H9 (cell line): ENCODE results near the gene NADK. TPM values are rescaled to one million over a fixed set of nuclear protein-coding genes. Genes with fewer than 3 reads are reported as not detected.
A peak's percentile ranks its signal among the peaks of the same experiment; 100 is the strongest.

ENCODE experiments used
- DNase-seq: peaks from one replicate; pipeline ENCODE4 v3.0.0-alpha.2; 2017
- H2AFZ ChIP-seq: one replicate; pipeline ENCODE4 v1.6.1; 2013; ENCODE audit warnings: mild to moderate bottlenecking, low read length, control low read depth, moderate library complexity
- H2AK5ac ChIP-seq: 2 replicates; pipeline ENCODE4 v1.6.1; 2013; ENCODE audit warnings: low read length, control low read depth, mixed read lengths; ENCODE audit not compliant: insufficient read length
- H2BK120ac ChIP-seq: one replicate; pipeline ENCODE4 v1.6.1; 2013; ENCODE audit warnings: low read depth, mild to moderate bottlenecking, low read length, control low read depth, inconsistent platforms; ENCODE audit not compliant: poor library complexity, severe bottlenecking
- H2BK12ac ChIP-seq: 2 replicates; pipeline ENCODE4 v1.6.1; 2013; ENCODE audit warnings: low read length, control low read depth, mixed read lengths, low read depth; ENCODE audit not compliant: insufficient read length
- H2BK15ac ChIP-seq: 2 replicates; pipeline ENCODE4 v1.6.1; 2013; ENCODE audit warnings: low read depth, low read length, control low read depth
- H2BK20ac ChIP-seq: one replicate; pipeline ENCODE4 v1.6.1; 2013; ENCODE audit warnings: low read depth, mild to moderate bottlenecking, low read length, control low read depth, inconsistent platforms; ENCODE audit not compliant: poor library complexity, severe bottlenecking
- H2BK5ac ChIP-seq: 2 replicates; pipeline ENCODE4 v1.6.1; 2013; ENCODE audit warnings: low read length, control low read depth, mixed read lengths; ENCODE audit not compliant: insufficient read length
- H3K14ac ChIP-seq: 2 replicates; pipeline ENCODE4 v1.6.1; 2013; ENCODE audit warnings: low read length, control low read depth; ENCODE audit not compliant: insufficient read depth
- H3K18ac ChIP-seq: 2 replicates; pipeline ENCODE4 v1.6.1; 2013; ENCODE audit warnings: low read depth, mild to moderate bottlenecking, mixed read lengths, low read length, control low read depth; ENCODE audit not compliant: insufficient read length
- H3K23ac ChIP-seq: 2 replicates; pipeline ENCODE4 v1.6.1; 2013; ENCODE audit warnings: low read length, control low read depth, mixed read lengths, low read depth; ENCODE audit not compliant: insufficient read length
- H3K23me2 ChIP-seq: 2 replicates; pipeline ENCODE4 v1.6.1; 2013; ENCODE audit warnings: low read depth, mild to moderate bottlenecking, mixed read lengths, low read length, control low read depth; ENCODE audit not compliant: insufficient read length, poor library complexity, severe bottlenecking
- H3K27ac ChIP-seq: 2 replicates; pipeline ENCODE4 v1.5.1; 2013; ENCODE audit warnings: low read length, control low read depth, mixed read lengths, low read depth; ENCODE audit not compliant: insufficient read length
- H3K27me3 ChIP-seq: 2 replicates; pipeline ENCODE4 v1.6.1; 2013; ENCODE audit warnings: low read length, control low read depth, inconsistent platforms; ENCODE audit not compliant: insufficient read depth
- H3K4ac ChIP-seq: 2 replicates; pipeline ENCODE4 v1.6.1; 2013; ENCODE audit warnings: low read depth, mild to moderate bottlenecking, control low read depth, inconsistent platforms, low read length, moderate library complexity
- H3K4me1 ChIP-seq: 2 replicates; pipeline ENCODE4 v1.6.1; 2013; ENCODE audit warnings: low read length, control low read depth, inconsistent platforms; ENCODE audit not compliant: insufficient read depth
- H3K4me2 ChIP-seq: 2 replicates; pipeline ENCODE4 v1.6.1; 2013; ENCODE audit warnings: low read length, control low read depth, mixed read lengths; ENCODE audit not compliant: insufficient read length, insufficient read depth
- H3K56ac ChIP-seq: 2 replicates; pipeline ENCODE4 v1.6.1; 2013; ENCODE audit warnings: low read depth, mild to moderate bottlenecking, mixed read lengths, low read length, control low read depth; ENCODE audit not compliant: insufficient read length
- H3K79me1 ChIP-seq: 2 replicates; pipeline ENCODE4 v1.6.1; 2013; ENCODE audit warnings: low read depth, mild to moderate bottlenecking, moderate library complexity, low read length, control low read depth, inconsistent platforms; ENCODE audit not compliant: insufficient read depth, poor library complexity, severe bottlenecking
- H3K79me2 ChIP-seq: 2 replicates; pipeline ENCODE4 v1.6.1; 2013; ENCODE audit warnings: low read length, control low read depth, inconsistent platforms; ENCODE audit not compliant: insufficient read depth
- H3K9ac ChIP-seq: 2 replicates; pipeline ENCODE4 v1.6.1; 2013; ENCODE audit warnings: low read length, control low read depth, mixed read lengths; ENCODE audit not compliant: insufficient read length; ENCODE audit errors: extremely low read depth
- H3K9me3 ChIP-seq: one replicate; pipeline ENCODE4 v1.6.1; 2013; ENCODE audit warnings: low read depth, low read length, inconsistent platforms; ENCODE audit not compliant: control insufficient read depth
- H3T11ph ChIP-seq: one replicate; pipeline ENCODE4 v1.6.1; 2013; ENCODE audit warnings: mild to moderate bottlenecking, low read length, control low read depth, inconsistent platforms
- H4K20me1 ChIP-seq: one replicate; pipeline ENCODE4 v1.6.1; 2013; ENCODE audit not compliant: control insufficient read depth, insufficient read length, insufficient read depth
- H4K5ac ChIP-seq: 2 replicates; pipeline ENCODE4 v1.6.1; 2013; ENCODE audit warnings: low read depth, mild to moderate bottlenecking, mixed read lengths, low read length, control low read depth; ENCODE audit not compliant: insufficient read length
- H4K8ac ChIP-seq: replicated peaks from 2 replicates; pipeline ENCODE4 v1.6.1; 2013; ENCODE audit warnings: low read length, control low read depth, mixed read lengths, low read depth; ENCODE audit not compliant: insufficient read length
- H4K91ac ChIP-seq: 2 replicates; pipeline ENCODE4 v1.6.1; 2013; ENCODE audit warnings: low read depth, mild to moderate bottlenecking, moderate library complexity, mixed read lengths, low read length, control low read depth; ENCODE audit not compliant: insufficient read length
- H3K27ac Mint-ChIP-seq, 3 experiments: 2 replicates in 2 of 3; 3 replicates in 1 of 3; pipeline ENCODE4 v1.8.0; 2020 to 2021; ENCODE audit warnings: mixed read lengths in 3 of 3, mild to moderate bottlenecking in 1 of 3, moderate library complexity in 1 of 3
- H3K27me3 Mint-ChIP-seq: 2 replicates; pipeline ENCODE4 v1.8.0; 2021; ENCODE audit warnings: low read depth, mild to moderate bottlenecking, moderate library complexity, mixed read lengths
- H3K36me3 Mint-ChIP-seq, 3 experiments: 2 replicates in 2 of 3; 3 replicates in 1 of 3; pipeline ENCODE4 v1.8.0; 2020 to 2021; ENCODE audit warnings: low read depth in 3 of 3, mixed read lengths in 3 of 3; ENCODE audit not compliant: insufficient read depth in 1 of 3
- H3K4me1 Mint-ChIP-seq, 2 experiments: 2 replicates each; pipeline ENCODE4 v1.8.0; 2020; ENCODE audit warnings: mixed read lengths in 2 of 2
- H3K4me3 Mint-ChIP-seq, 2 experiments: 2 replicates in 1 of 2; 3 replicates in 1 of 2; pipeline ENCODE4 v1.8.0; 2020 to 2021; ENCODE audit warnings: mild to moderate bottlenecking in 2 of 2, mixed read lengths in 2 of 2, moderate library complexity in 1 of 2
- H3K9me3 Mint-ChIP-seq, 2 experiments: 2 replicates in 1 of 2; 3 replicates in 1 of 2; pipeline ENCODE4 v1.8.0; 2020; ENCODE audit warnings: mild to moderate bottlenecking in 2 of 2, mixed read lengths in 2 of 2, moderate library complexity in 1 of 2
- WGBS: extraction: QIAGEN DNeasy Blood & Tissue Kit; methylation state at CpG from one replicate; pipeline ENCODE4 v1.1.7; 2013; ENCODE audit warnings: missing lambda C conversion rate, low lambda C conversion rate, mixed read lengths; ENCODE audit not compliant: insufficient read length; ENCODE audit errors: extremely low coverage; 5-methylcytosine and 5-hydroxymethylcytosine counted together
- total RNA-seq: library from RNA; stranded (reverse); gene quantifications from 2 replicates; pipeline ENCODE4 v1.2.1, GENCODE V29; 2021
- TF ChIP-seq, protein P1 (sequence below): fragments of 200-600 bp; sonication (generic); conservative IDR thresholded peaks from 3 replicates; pipeline ENCODE4 v1.8.0; 2021; ENCODE audit warnings: antibody characterized with exemption, mild to moderate bottlenecking

NADK gene
- total RNA-seq, 1 experiment from 2014 or later: 105 TPM

GRCh38 chr1:1752636-1753606 lies 25.3 kb downstream of the NADK start:
- Histone ChIP-seq H4K91ac (no peak overlapping the region), H2AFZ (no peak overlapping the region), H3K56ac (no peak overlapping the region), H2BK15ac (no peak overlapping the region), H3K18ac (no peak overlapping the region), H3K4me2 (no peak overlapping the region), H4K20me1 (no peaks in the 10 kb centered on the region), H3K4me1 (no peaks in the 10 kb centered on the region), H3K9ac (no peak overlapping the region), H3K23ac (no peak overlapping the region), H3K79me1 (no peaks in the 10 kb centered on the region), H3K27ac (no peak overlapping the region), H3T11ph (no peak overlapping the region), H3K14ac (no peak overlapping the region), H3K79me2 (no peaks in the 10 kb centered on the region), H3K23me2 (no peaks in the 10 kb centered on the region), H2BK12ac (no peak overlapping the region), H2BK120ac (no peak overlapping the region), H3K27me3 (no peaks in the 10 kb centered on the region), H2BK5ac (no peak overlapping the region), H2AK5ac (no peak overlapping the region), H2BK20ac (no peak overlapping the region), H4K5ac (no peak overlapping the region), H3K4ac (no peak overlapping the region), H3K9me3 (no peaks in the 10 kb centered on the region), H4K8ac (no peak overlapping the region)
- peaks cover 4% of the 10 kb centered on the region in 2 experiments; a peak in 3 of 4 replicates for H3K4me1 Mint-ChIP-seq
- TF ChIP-seq, protein P1, sequence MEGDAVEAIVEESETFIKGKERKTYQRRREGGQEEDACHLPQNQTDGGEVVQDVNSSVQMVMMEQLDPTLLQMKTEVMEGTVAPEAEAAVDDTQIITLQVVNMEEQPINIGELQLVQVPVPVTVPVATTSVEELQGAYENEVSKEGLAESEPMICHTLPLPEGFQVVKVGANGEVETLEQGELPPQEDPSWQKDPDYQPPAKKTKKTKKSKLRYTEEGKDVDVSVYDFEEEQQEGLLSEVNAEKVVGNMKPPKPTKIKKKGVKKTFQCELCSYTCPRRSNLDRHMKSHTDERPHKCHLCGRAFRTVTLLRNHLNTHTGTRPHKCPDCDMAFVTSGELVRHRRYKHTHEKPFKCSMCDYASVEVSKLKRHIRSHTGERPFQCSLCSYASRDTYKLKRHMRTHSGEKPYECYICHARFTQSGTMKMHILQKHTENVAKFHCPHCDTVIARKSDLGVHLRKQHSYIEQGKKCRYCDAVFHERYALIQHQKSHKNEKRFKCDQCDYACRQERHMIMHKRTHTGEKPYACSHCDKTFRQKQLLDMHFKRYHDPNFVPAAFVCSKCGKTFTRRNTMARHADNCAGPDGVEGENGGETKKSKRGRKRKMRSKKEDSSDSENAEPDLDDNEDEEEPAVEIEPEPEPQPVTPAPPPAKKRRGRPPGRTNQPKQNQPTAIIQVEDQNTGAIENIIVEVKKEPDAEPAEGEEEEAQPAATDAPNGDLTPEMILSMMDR: no peak
- no peak overlapping the region; a peak in 1 of 5 replicates for H3K4me3 Mint-ChIP-seq
- whole genome bisulfite sequencing: no CpG with 5 or more reads among the region's 37 CpGs
- peaks cover 21 to 46% (median 42%) of the 10 kb centered on the region in 3 experiments; a peak in 6 of 7 replicates for H3K36me3 Mint-ChIP-seq
- no peaks in the 10 kb centered on the region; a peak in 1 of 5 replicates for H3K9me3 Mint-ChIP-seq
- peak overlapping the region in 2 of 3 experiments; percentile 67 to 70; a peak in 3 of 7 replicates for H3K27ac Mint-ChIP-seq
- H3K27me3 Mint-ChIP-seq: no peaks in the 10 kb centered on the region
- no peak for DNase-seq
